Astrocyte of the spinal cord (primary cell): ENCODE results near the gene GREB1L.
"Not testable (repeated sequence)": the region's sequence is repeated elsewhere in the genome, so short reads cannot be mapped to it uniquely, and the experiment has no call there.

Source experiments
- DNase-seq: peaks from one replicate; pipeline ENCODE4 v3.0.0; 2011; ENCODE audit warnings: low read depth, low spot score
- H3K4me3 ChIP-seq: 2 replicates; pipeline ENCODE4 v1.5.1; 2011; ENCODE audit warnings: low read depth, mild to moderate bottlenecking, low read length, moderate library complexity
- in situ Hi-C: cut with HindIII; loops from 2 replicates; pipeline ENCODE4 v1.10.0; 2017; ENCODE audit warnings: low sequenced_read_pairs
- TF ChIP-seq, protein P1 (sequence below): IDR thresholded peaks from 2 replicates; pipeline ENCODE4 v1.5.1; 2012; ENCODE audit warnings: low read depth, mild to moderate bottlenecking, low read length, inconsistent platforms

Gene GREB1L

DNA sequence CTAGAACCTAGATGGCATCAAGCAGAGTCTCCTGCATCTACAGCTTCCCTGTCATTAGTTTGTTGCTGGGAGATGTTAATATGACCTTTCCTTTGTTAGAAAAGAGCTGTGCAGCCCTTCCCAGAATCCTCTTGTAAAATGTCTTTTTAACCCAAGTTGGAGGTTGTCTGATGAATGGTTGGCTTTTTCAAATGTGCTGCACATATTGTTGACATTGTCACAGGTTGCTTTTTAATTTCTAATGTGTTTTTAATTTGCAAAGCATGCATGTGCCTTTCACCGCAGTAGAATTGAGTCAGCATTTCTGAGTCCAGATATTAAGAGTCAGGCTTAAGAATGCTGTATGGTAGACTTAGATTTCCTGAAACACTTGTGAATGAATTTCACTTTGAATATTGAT, 120.8 kb downstream of the GREB1L start:
- no peak for DNase-seq

DNA sequence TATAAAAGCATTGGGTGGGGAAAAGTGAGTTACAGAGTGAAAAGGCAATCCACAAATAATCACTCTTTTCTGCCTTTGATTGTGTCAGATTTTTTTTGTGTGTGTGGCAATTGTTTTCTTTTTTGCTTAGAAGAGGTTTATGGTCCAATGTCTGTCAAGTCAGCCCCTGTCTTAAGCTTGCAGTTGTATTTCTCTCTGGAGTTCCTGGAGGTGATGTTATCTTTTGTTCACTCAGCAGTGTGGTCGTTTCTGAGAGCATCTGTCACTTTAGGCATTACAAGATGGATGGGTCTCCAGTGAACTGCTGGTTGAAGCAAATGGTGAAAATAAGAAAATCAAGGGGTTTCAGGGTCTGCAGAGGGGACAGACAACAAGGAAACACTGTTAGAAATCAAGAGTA, 121.3 kb downstream of the GREB1L start:
- in situ Hi-C loops = no loop called here
- no peak overlapping the region for H3K4me3 ChIP-seq
- TF ChIP-seq, protein P1, sequence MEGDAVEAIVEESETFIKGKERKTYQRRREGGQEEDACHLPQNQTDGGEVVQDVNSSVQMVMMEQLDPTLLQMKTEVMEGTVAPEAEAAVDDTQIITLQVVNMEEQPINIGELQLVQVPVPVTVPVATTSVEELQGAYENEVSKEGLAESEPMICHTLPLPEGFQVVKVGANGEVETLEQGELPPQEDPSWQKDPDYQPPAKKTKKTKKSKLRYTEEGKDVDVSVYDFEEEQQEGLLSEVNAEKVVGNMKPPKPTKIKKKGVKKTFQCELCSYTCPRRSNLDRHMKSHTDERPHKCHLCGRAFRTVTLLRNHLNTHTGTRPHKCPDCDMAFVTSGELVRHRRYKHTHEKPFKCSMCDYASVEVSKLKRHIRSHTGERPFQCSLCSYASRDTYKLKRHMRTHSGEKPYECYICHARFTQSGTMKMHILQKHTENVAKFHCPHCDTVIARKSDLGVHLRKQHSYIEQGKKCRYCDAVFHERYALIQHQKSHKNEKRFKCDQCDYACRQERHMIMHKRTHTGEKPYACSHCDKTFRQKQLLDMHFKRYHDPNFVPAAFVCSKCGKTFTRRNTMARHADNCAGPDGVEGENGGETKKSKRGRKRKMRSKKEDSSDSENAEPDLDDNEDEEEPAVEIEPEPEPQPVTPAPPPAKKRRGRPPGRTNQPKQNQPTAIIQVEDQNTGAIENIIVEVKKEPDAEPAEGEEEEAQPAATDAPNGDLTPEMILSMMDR = no peak
- no peak for DNase-seq

More for the DNA sequence above, 120.8 kb downstream of the GREB1L start:
- in situ Hi-C loops = no loop called here
- TF ChIP-seq, protein P1 = no peak
- H3K4me3 ChIP-seq = no peak overlapping the region

DNA sequence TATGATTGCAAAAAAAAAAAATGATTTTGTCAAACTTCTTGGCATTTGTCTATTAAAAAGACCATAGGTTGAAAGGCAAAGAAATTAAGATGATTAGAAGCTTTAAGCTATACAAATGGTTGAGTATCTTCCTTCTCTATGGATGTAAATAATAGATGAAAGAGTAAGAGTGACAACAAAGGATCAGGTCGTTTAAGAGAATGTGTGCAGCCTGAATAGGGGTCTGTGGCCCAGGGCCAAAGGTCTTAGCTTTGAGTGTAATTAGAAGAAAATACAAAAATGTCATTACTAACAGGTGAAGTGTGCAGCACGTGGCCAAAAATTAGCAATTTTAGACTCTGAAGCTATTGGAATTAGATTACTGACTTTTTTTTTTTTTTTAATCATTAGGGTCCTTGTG, 122.4 kb downstream of the GREB1L start:
- TF ChIP-seq, protein P1 = no peak
- no peak overlapping the region for H3K4me3 ChIP-seq
- DNase-seq = no peak
- in situ Hi-C loops = no loop called here

DNA sequence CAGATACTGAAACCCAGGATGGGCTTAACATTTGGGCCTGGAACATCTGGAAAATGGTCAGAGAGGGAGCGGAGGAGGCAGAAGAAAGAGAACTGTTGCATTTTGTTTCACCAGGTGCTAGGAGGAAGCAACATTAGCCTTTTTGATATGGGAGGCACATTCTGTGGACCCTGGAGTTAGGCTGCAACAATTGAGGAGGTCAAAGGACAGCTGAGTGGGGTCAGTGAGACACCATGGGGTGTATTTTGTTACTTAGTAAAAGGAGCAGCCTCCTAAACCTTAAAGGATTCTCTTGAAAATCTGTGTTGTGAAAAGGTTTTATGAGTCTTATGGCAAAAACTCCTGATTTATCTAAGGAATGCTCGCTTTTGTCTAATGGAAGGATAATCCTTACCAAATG, 124.9 kb downstream of the GREB1L start:
- DNase-seq = no peak
- H3K4me3 ChIP-seq = no peak overlapping the region
- in situ Hi-C loops = no loop called here
- TF ChIP-seq, protein P1 = no peak

DNA sequence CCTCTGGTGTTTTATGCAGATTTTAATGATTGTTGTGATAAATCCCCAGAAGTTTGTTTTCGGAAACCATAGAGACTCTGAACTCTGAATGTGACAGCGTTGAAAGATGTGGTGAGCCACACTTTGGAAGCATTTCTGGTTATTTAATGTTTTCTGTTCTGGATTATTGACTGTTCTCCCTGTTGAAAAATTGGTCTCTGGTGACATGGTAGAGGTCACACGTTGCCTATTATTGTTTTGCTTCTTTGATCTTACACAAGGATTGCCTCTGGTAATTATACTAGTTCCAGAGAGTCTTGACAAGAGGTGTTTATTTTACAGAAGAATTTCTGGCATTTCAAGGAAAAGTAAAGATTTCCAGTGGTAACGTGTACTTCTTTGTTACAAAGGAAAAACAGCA, 127.1 kb downstream of the GREB1L start:
- no peak overlapping the region for H3K4me3 ChIP-seq
- TF ChIP-seq, protein P1 = no peak
- no peak for DNase-seq
- in situ Hi-C loops = no loop called here

DNA sequence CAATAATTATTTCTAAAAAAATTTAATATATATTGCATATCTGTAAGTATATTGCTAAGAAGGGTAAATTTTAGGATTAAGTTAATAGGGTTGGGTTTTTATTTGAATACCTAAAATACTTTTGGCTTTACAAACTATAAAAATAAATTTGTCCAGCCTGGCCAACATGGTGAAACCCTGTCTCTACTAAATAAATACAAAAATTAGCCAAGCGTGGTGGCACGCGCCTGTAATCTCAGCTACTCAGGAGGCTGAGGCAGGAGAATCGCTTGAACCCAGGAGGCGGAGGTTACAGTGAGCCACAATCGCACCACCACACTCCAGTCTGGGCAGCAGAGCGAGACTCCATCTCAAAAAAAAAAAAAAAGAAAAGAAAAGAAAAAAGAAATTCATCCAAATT, 127.6 kb downstream of the GREB1L start:
- H3K4me3 ChIP-seq, DNase-seq, in situ Hi-C loops: not testable (repeated sequence)

DNA sequence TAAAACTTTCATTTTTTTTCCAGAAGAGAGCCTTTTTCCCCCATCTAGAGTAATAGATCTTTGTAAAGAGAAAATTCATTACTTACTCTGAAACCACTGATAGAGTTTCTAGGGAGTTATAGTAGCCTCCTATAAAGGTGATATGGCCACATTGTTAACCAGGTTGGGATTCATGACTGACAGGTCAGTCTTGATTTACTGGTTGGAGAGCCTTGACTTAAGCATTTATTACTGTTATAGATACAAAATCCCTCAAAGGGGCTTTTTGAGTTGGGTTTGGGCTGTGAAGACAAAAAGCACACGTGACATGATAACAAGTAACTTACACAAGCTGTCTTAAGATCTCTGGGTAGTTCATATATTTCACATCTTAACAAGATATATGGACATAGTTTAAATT, 141.0 kb downstream of the GREB1L start:
- TF ChIP-seq, protein P1 = no peak
- in situ Hi-C loops = no loop called here
- H3K4me3 ChIP-seq = no peak overlapping the region
- no peak for DNase-seq
